D721Med (cell line): Measurements from ENCODE around the gene FBXW4.

Experiments used
- DNase-seq: peaks from one replicate; pipeline ENCODE4 v3.0.0; 2011; ENCODE audit warnings: low spot score; ENCODE audit not compliant: insufficient read length
- FAIRE-seq: peaks from 2 replicates; lab custom pipeline; 2011; peaks lifted over from hg19 to GRCh38; lab: Jason Lieb, UNC
- TF ChIP-seq, protein P1 (sequence below): IDR thresholded peaks from 2 replicates; pipeline ENCODE4 v1.5.1; 2012; ENCODE audit warnings: mild to moderate bottlenecking, control low read depth; ENCODE audit not compliant: insufficient read depth; ENCODE audit errors: missing control alignments

FBXW4 gene

DNA sequence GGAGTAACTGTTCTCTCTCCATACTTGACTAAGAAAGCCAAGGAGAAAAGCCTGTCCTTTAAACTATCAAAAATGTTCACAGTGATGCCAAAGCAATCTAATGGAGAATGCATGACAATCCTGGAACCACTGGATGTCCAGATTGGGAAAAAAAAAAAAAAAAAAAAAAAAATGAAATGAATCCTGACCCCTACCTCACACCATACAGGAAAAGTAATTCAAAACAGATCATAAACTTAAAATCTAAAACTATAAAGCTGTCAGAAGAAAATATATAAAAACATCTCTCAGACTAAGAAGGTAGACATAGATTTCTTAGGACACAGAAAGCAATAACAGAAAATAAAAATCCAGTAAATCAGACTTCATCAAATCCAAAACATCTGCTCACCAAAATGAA is 18.4 kb downstream of the FBXW4 start:
- TF ChIP-seq, protein P1, sequence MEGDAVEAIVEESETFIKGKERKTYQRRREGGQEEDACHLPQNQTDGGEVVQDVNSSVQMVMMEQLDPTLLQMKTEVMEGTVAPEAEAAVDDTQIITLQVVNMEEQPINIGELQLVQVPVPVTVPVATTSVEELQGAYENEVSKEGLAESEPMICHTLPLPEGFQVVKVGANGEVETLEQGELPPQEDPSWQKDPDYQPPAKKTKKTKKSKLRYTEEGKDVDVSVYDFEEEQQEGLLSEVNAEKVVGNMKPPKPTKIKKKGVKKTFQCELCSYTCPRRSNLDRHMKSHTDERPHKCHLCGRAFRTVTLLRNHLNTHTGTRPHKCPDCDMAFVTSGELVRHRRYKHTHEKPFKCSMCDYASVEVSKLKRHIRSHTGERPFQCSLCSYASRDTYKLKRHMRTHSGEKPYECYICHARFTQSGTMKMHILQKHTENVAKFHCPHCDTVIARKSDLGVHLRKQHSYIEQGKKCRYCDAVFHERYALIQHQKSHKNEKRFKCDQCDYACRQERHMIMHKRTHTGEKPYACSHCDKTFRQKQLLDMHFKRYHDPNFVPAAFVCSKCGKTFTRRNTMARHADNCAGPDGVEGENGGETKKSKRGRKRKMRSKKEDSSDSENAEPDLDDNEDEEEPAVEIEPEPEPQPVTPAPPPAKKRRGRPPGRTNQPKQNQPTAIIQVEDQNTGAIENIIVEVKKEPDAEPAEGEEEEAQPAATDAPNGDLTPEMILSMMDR, result no peak
- no peak for FAIRE-seq
- DNase-seq, result no peak

DNA sequence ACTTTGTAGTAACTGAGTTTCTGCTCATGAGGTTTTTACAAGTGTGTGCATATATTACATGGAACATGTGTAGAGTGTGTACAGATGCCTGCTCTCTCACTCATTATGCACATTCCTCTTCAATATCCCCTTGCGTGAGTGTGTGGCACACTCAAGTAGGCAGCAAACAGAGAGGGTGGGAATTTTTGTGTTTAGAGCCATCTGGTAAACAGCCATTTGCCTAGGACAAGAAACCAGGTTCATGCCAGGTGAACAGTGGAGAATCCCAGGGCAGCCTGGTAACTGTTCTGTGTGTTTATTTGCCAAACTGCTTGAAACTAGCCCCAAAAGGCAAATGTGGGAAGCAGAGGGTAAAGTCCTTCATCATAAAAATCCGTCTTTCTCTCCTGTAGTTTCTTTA is 19.9 kb downstream of the FBXW4 start:
- no peak for DNase-seq
- TF ChIP-seq, protein P1, result no peak
- FAIRE-seq, result no peak

DNA sequence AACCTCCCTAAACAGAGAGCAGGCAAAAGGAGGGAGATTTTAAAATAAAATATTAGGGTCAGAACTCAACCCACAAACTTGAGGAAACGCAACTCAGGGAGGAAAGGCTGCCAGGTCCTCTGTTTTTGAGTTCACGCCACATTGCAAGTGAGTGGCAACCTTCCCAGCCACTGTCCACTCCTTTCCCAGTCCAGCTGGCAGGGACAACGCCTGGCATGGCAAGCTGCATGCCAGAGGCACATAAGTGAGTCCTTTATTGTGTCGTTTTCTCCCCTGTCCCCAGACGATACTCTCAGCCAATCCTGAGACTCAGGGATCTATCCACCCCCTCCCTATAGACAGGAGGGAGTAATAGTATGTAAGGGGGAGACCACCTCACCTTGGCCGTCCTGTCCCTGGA is 22.4 kb downstream of the FBXW4 start:
- TF ChIP-seq, protein P1, result no peak
- no peak for FAIRE-seq
- DNase-seq, result no peak

DNA sequence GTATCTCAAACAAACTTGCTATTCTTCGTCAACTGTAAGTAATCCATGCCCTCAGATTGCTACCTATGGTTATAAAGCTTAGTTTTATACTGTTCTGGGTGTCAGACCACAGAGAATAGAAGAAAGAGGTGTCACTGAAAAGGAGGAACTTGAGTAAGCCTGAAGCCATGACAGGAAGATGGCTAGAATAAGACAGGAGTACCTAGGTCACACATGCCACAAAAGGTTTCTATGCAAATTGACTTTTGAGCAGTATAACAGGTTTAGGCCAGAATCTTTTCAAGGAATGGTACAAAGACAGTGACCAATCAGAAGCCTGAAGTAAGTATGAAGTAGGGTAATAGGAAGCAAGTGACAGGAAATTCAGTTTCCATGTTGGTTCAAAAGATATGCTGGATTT is 23.5 kb downstream of the FBXW4 start:
- FAIRE-seq (no peak), DNase-seq (no peak)
- TF ChIP-seq, protein P1, result no peak

DNA sequence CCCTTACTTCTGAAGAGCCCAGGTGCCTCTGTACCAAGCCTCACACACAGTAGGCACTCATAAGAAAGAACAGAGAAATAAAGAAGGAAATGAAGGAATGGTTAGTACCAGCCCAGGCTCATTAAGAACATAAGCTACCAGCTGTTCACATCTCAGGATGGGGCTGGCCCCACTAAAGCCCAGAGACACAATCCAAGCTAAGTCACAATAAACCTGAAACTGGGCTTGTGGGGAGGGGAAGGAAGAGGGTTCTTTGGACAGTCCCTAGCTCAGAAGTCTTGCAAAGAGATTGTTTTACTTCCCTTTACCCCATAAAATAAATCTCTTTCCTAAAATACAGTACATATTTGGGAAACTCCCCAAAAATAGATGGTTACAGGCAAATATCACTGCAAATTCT is 24.3 kb downstream of the FBXW4 start:
- DNase-seq, result no peak
- TF ChIP-seq, protein P1, result no peak
- no peak for FAIRE-seq

DNA sequence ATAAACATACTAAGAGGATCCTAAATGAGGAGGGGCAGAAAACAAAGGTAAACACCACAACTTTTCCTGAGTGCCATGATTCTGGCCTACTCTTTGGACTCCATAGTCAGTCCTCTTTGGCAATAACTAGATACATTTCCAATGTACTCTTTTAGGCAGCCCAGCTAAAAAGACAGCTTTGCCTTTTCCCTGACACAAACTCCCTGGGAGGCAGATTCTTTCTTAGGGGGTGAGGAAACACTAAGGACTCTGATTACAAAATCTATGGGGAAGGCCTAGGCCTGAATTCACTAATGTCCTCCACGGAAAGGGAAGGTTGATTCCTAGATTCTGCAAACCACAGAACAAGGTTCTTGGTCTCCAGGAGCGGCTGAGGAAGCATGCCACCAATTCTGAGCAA is 25.8 kb downstream of the FBXW4 start:
- FAIRE-seq (no peak), DNase-seq (no peak)
- TF ChIP-seq, protein P1, result no peak

DNA sequence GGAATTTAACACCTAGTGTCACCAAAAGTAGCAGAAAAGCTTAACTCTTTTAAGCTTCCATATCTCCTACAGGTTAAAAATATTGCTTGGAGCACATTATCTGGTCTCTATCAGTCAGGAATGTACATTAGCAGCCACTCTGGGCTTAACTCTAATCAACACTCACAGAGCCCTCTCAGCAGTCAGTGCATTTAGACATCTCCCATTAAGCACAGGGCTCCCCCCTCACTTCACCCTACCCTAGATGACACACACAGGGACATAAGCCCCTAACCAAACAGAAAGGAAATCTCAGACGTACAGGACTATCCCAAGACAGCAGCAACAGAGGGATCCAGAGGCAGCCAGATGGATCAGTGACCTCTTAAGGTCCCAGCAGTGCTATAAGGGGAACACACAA is 26.4 kb downstream of the FBXW4 start:
- TF ChIP-seq, protein P1, result no peak
- FAIRE-seq, result no peak
- no peak for DNase-seq
